ENCODE measurements around the gene TENM4. TPM values are rescaled to one million over a fixed set of nuclear protein-coding genes. Genes with fewer than 3 reads are reported as not detected.

The TENM4 gene
- total RNA-seq, 1 experiment from 2014 or later, result 18.7 TPM

DNA sequence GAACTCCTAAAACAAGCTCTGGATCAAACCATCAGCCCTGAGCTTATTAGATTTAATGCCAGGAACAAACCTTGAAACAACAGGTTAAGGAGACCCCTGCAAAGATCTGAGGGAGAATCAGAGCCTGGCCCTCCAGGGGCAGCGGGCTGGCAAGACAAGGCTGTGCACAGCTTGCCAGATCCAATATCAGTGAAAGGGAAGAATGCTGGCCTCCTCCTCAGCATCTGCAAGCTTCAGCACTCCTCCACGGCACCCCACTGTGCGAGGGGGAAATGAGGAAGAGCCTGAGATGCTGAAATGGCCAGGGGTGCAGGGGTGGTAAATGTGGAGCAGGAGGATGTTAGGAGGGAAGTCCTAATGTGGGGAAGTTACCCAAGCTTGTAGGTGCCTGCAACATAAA, 167.0 kb downstream of the TENM4 start:
- DNase-seq (ENCODE audit: low spot score), result no peak
- in situ Hi-C loops (cut with HindIII; ENCODE audit: low sequenced_read_pairs), result no loop called here

DNA sequence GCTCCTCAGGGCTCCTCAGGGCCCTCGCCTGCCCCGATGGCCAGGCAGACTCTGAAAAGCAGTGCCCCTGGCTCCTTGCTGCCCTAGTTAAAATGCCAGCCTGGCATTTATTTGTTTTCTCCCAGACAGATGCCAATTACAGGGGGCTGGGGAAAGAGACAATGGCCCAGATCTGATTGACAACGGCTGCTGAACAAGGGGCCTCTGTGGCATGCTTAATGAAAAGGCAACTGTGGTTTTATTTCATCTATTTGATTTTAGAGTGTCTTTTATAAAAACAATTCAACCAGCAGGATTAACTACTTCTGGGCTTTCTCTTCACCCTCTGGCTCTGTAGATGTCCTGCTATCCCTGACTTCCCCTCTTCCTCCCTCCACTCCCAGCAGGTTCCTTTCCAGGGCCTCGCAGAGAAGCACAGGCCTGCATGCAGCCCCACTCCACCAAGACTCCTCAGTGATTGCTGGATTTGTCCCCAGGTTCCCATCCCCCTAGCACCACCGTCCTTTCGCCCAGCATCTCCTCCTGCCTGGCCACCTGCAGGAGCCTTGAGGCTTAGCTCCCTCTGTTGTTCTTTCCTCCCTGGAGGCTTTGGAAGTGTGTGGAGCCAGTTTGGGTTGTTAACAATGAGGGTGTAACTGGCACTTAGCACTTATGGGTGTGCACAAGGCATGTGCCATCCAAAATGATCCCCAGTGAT, 171.1 kb downstream of the TENM4 start:
- in situ Hi-C loops (cut with HindIII; ENCODE audit: low sequenced_read_pairs), result no loop called here
- no peak for DNase-seq (ENCODE audit: low spot score)

GRCh38 chr11:79266396-79266795, 174.4 kb downstream of the TENM4 start:
- DNase-seq (ENCODE audit: low spot score), result no peak
- in situ Hi-C loops (cut with HindIII; ENCODE audit: low sequenced_read_pairs), result no loop called here

GRCh38 chr11:79265756-79266322, 175.0 kb downstream of the TENM4 start:
- in situ Hi-C loops (cut with HindIII; ENCODE audit: low sequenced_read_pairs), result no loop called here
- no peak for DNase-seq (ENCODE audit: low spot score)

DNA sequence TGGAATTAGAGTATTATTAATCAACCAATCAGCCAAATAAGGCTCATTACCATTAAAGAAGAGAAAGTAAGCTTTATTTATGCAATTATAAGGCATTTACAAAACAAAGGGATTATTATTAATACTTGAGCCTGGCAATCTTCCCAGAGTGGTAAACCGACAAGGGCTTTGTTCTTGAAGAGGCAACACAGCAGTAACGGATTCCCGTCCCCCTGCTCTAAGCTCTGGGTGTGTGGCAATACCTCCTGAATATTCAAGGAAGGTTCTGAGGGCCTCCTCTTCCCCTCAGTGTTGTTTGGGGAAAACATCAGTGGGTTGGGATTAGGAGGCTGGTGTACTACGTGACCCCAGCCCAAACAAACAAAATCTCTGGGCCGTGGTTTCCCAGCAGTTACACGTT, 176.5 kb downstream of the TENM4 start:
- in situ Hi-C loops (cut with HindIII; ENCODE audit: low sequenced_read_pairs), result no loop called here
- no peak for DNase-seq (ENCODE audit: low spot score)

GRCh38 chr11:79263001-79263400, 177.8 kb downstream of the TENM4 start:
- in situ Hi-C loops (cut with HindIII; ENCODE audit: low sequenced_read_pairs), result no loop called here
- DNase-seq (ENCODE audit: low spot score), result peak; percentile 53

- in situ Hi-C loops (cut with HindIII; ENCODE audit: low sequenced_read_pairs), result no loop called here
- DNase-seq (ENCODE audit: low spot score), result no peak
Observed at GRCh38 chr11:79262221-79262620, 178.6 kb downstream of the TENM4 start.

DNA sequence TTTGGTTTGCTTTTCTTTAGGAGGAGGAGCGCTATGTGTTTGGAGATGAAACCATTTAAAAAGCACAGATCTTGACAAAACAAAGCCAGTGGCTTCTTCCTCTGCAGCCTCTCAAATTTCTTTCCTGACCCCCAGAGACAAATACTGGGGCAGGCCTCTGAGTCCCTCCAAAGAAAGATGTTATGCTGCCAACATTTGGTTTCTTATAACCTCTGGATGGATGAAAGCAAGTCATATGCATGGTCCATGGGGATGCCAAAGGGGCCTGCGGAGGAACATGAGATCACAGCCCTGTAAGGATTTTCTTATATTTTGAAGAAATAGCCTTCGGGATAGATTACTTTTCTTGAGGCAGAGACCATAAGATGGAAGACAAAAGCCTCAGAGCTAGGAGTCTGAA, 179.1 kb downstream of the TENM4 start:
- DNase-seq (ENCODE audit: low spot score), result no peak
- in situ Hi-C loops (cut with HindIII; ENCODE audit: low sequenced_read_pairs), result no loop called here

DNA sequence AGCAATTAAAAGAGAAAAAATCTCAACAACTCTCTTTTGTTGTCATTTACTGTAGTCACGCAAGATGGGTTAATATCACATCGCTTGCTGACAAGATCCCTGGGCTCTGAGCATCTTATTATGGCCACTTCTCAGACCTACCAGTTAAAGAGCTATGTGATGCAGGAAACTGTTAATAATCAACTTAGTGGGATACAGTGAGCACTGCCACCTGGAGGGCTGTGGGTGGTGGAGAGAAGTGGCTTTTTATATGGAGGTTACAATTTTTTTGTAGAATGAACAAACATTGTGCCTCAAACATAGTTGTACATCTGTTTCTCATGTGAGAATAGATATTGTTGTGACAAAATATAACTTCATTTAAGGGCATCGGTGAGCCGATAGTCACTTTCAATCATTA, 181.0 kb downstream of the TENM4 start:
- DNase-seq (ENCODE audit: low spot score), result no peak
- in situ Hi-C loops (cut with HindIII; ENCODE audit: low sequenced_read_pairs), result no loop called here

GRCh38 chr11:79258576-79258975, 182.3 kb downstream of the TENM4 start:
- no peak for DNase-seq (ENCODE audit: low spot score)
- in situ Hi-C loops (cut with HindIII; ENCODE audit: low sequenced_read_pairs), result no loop called here

DNA sequence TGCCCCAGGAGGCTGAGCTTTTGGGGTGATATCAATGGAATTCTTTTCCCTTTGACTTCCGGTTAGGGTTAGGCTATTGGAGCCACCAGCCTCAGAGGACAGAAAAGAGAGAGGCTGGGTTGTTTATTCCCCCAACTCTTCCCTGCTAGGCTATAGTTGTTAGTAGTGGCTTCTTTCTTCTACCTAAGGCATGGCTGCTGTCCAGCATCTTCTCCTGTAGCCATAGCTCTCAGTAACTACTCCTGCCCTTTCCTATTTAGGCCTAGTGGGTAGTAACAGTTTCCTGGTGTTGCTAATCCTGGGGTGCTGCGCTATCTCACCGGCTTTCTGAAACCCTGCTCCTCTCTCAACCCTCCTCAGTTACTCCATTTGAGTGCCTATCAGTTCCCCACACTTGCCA, 184.9 kb downstream of the TENM4 start:
- in situ Hi-C loops (cut with HindIII; ENCODE audit: low sequenced_read_pairs), result no loop called here
- no peak for DNase-seq (ENCODE audit: low spot score)

DNA sequence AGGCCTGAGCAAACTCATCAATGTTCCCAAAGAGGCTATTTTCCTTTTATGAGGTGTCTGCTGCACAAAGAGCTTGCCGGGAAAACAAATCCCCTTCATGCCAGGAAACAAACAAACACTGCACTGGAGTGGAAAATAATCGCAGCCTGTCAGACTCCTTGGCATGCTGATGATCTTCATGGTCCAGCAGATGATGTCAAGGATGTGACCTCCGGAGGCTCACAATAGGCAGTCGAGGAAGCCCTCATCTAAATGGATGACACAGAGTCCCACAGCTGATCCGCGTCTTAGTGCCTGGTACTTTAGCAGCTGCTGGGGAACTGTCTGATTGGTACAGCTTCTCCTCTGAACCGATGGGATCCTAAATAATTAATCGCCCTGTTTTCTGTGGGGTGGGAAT, 187.6 kb downstream of the TENM4 start:
- DNase-seq (ENCODE audit: low spot score), result peak; percentile 43
- in situ Hi-C loops (cut with HindIII; ENCODE audit: low sequenced_read_pairs), result no loop called here

- in situ Hi-C loops (cut with HindIII; ENCODE audit: low sequenced_read_pairs), result no loop called here
- DNase-seq (ENCODE audit: low spot score), result no peak
Observed at GRCh38 chr11:79249295-79249993, 191.4 kb downstream of the TENM4 start.

- in situ Hi-C loops (cut with HindIII; ENCODE audit: low sequenced_read_pairs), result no loop called here
- DNase-seq (ENCODE audit: low spot score), result no peak
Observed at GRCh38 chr11:79244798-79245197, 196.0 kb downstream of the TENM4 start.

DNA sequence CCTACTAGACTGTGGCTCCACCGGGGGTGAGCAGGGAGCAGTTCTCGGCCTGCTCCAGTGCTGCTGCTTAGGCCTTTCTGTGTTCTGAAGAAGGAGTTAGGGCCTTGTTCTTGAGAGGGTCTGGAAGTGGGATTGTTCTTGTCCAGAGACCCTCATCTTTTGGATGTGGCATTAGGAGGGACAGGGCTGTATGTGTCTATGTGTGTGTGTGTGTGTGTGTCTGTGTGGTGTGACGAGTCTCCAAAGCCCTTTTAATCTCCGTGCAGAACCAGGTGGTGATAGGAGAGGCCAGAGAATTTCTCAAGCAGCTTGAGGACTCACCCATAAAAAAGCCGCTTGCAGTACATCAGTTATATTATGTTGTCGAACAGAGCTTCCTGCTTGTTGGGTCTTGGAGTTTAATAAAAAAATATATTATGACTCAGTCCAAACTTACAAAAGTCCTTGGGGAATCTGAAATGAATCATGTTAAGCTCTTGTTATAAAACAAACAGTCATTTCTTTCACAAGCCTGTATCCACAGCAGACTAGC, 196.5 kb downstream of the TENM4 start:
- no peak for DNase-seq (ENCODE audit: low spot score)
- in situ Hi-C loops (cut with HindIII; ENCODE audit: low sequenced_read_pairs), result no loop called here

DNA sequence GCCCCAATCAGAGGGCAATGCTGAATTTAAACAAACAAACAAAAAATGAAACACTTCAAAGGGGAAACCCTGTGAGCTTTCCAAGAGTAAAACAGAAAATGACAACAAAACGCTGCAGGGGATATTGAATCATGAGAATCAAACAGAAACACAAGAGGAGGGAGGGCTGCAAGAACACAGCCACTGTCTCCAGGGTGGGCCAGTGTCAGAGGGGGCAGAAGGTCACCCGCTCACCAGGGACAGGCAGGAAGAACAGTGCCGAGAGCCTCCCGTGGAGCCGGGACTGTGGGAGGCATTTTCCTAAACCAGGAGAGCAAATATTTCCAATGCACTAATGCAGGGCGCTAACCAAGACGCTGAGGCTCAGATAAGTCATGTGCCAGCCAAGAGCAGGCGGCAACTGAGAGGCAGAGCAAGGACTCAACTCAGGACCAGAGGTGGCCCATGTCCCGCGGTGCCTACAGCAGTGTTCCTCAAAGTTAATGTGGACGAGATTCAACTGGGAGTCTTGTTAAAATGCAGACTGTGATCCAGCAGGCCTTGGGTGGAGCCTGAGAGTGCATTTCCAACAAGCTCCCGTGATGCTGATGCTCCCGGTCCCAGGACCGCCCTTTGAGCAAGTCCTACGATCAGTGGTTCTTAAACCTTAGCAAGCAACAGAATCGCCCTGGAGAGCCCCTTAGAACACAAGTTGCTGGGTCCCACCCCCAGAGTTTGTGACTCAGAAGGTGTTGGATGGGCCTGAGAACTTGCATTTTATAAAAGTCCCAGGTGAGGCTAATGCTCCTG, 197.2 kb downstream of the TENM4 start:
- DNase-seq (ENCODE audit: low spot score), result no peak
- in situ Hi-C loops (cut with HindIII; ENCODE audit: low sequenced_read_pairs), result no loop called here

DNA sequence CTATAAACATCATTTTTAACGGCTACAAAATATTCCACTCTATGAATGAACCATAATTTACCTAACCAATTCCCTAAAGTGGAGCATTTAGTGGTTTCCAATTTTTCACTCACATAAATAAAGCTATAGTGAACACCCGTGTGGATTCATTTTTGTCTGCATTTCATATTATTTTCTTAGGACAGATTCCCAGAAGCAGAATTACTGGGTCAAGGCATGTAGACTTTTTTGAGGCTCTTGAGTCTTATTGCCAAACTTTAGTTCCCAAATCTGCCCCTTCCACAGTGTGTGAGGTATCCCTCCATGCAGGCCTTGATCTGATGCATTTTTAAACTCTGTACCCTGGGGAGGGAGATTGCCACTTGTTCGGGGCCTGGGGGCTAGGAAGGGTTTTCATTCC, 198.2 kb downstream of the TENM4 start:
- in situ Hi-C loops (cut with HindIII; ENCODE audit: low sequenced_read_pairs), result no loop called here
- no peak for DNase-seq (ENCODE audit: low spot score)

DNA sequence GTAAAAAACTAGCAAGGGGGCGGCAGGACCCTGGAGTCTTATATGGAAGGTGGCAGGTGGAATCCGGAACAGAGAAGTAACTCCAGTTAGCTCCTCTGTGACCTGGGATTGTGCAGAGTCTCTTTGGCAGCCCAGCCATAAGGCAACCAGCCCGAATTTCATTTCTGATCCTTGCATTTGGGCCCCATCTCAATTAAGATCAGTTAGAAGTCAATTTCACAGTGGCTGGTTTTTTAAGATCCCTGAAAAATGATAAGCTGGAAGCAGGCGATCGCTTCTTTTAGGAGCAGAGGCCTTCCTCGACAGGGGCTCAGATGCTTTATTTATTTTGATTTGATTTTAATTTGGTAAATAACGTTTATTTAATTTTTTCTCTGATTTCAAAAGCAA, 199.0 kb downstream of the TENM4 start:
- DNase-seq (ENCODE audit: low spot score), result no peak
- in situ Hi-C loops (cut with HindIII; ENCODE audit: low sequenced_read_pairs), result no loop called here

- DNase-seq (ENCODE audit: low spot score), result no peak
- in situ Hi-C loops (cut with HindIII; ENCODE audit: low sequenced_read_pairs), result no loop called here
Observed at GRCh38 chr11:79241205-79241851, 199.5 kb downstream of the TENM4 start.

Measured in G401 (cell line).